AG04449 (cell line): Measurements from ENCODE around the gene PRKCE.

Experiments used
- CTCF ChIA-PET: fragments of 350-600 bp; formaldehyde crosslinking; extraction: SDS; loops from one replicate; lab custom pipeline; 2021; ENCODE audit warnings: antibody characterized with exemption; lab: Yijun Ruan, JAX
- POLR2A ChIA-PET: fragments of 400-600, 350-600 bp; formaldehyde crosslinking; extraction: SDS; loops from one replicate; lab custom pipeline; 2020; ENCODE audit warnings: antibody characterized with exemption, inconsistent platforms; lab: Yijun Ruan, JAX
- DNase-seq: peaks from one replicate; pipeline ENCODE4 v3.0.0-alpha.2; 2010; ENCODE audit warnings: low read depth, low spot score
- H3K4me3 ChIP-seq: 2 replicates; pipeline ENCODE4 v1.5.1; 2011; ENCODE audit warnings: low read depth, mild to moderate bottlenecking, control low read depth, low read length
- CTCF ChIP-seq: IDR thresholded peaks from one replicate; pipeline ENCODE4 v1.5.1; 2011; ENCODE audit warnings: mild to moderate bottlenecking, moderate library complexity, low read length, control low read depth, inconsistent platforms; ENCODE audit not compliant: insufficient read depth; ENCODE audit errors: missing control alignments

PRKCE gene

GRCh38 chr2:45859682-45860081 is 208.2 kb downstream of the PRKCE start:
- DNase-seq, result no peak
- ChIA-PET CTCF (interaction anchor here (0.7 to 0.9 kb wide), 3 partner anchors 69 to 207 kb away, joined by 3 to 4 read pairs (median 3); no protein-coding TSS in a partner anchor), POLR2A (no interaction called here)
- TF ChIP-seq CTCF, result no peak
- no peak overlapping the region for H3K4me3 ChIP-seq

GRCh38 chr2:45860136-45861121 is 209.0 kb downstream of the PRKCE start:
- POLR2A ChIA-PET, result no interaction called here
- peak overlapping the region; percentile 39 for H3K4me3 ChIP-seq
- CTCF ChIA-PET, result interaction anchor here (0.7 to 0.9 kb wide), 3 partner anchors 68 to 208 kb away, joined by 3 to 4 read pairs (median 3); no protein-coding TSS in a partner anchor
- DNase-seq, result no peak
- TF ChIP-seq CTCF, result peak; percentile 4

GRCh38 chr2:45862843-45863242 is 211.4 kb downstream of the PRKCE start:
- no peak for DNase-seq
- no peak for TF ChIP-seq CTCF
- POLR2A ChIA-PET, result no interaction called here
- H3K4me3 ChIP-seq, result no peak overlapping the region
- CTCF ChIA-PET, result interaction anchor here (0.7 kb wide), 1 partner anchor 9 kb away, joined by 3 read pairs; no protein-coding TSS in a partner anchor

- TF ChIP-seq CTCF, result no peak
- CTCF ChIA-PET, result no interaction called here
- POLR2A ChIA-PET, result no interaction called here
- no peak for DNase-seq
- H3K4me3 ChIP-seq, result no peak overlapping the region
These were observed 212.6 kb downstream of the PRKCE start for GRCh38 chr2:45864121-45864520.

GRCh38 chr2:45867349-45867748 is 215.9 kb downstream of the PRKCE start:
- POLR2A ChIA-PET, result interaction anchor here (0.6 kb wide), 1 partner anchor 1619 kb away, joined by 4 read pairs; no protein-coding TSS in a partner anchor
- no peak overlapping the region for H3K4me3 ChIP-seq
- TF ChIP-seq CTCF, result no peak
- DNase-seq, result no peak
- CTCF ChIA-PET, result no interaction called here

- ChIA-PET POLR2A (interaction anchor here (0.6 kb wide), 1 partner anchor 1619 kb away, joined by 4 read pairs; no protein-coding TSS in a partner anchor), CTCF (no interaction called here)
- no peak overlapping the region for H3K4me3 ChIP-seq
- TF ChIP-seq CTCF, result no peak
- no peak for DNase-seq
These were observed 216.3 kb downstream of the PRKCE start for GRCh38 chr2:45867800-45868199.
